ENCODE measurements around the gene DGKH. TPM values are rescaled to one million over a fixed set of nuclear protein-coding genes. Genes with fewer than 3 reads are reported as not detected.
A peak's percentile ranks its signal among the peaks of the same experiment; 100 is the strongest.

Gene DGKH
- total and polyA plus RNA-seq, 2 of the 13 experiments (the other 11 are each of a cell fraction or from before 2014, with no cell fraction given), result 0.01 to 0.13 TPM

- no peak for TF ChIP-seq ZNF646 (CRISPR knock-in tag; IDR thresholded peaks at IDR 0.05)
- no peak for TF ChIP-seq TEF (CRISPR knock-in tag; IDR thresholded peaks at IDR 0.05)
- no peak for TF ChIP-seq ZNF274 (CRISPR knock-in tag; IDR thresholded peaks at IDR 0.05)
- TF ChIP-seq PHF8 (CRISPR knock-in tag; IDR thresholded peaks at IDR 0.05), result peak; percentile 70
- no peak for TF ChIP-seq NRL (CRISPR knock-in tag; IDR thresholded peaks at IDR 0.05; ENCODE audit: borderline replicate concordance)
- TF ChIP-seq ZNF547 (CRISPR knock-in tag; IDR thresholded peaks at IDR 0.05), result no peak
- no peak for TF ChIP-seq ZNF34 (CRISPR knock-in tag; IDR thresholded peaks at IDR 0.05; ENCODE audit: borderline replicate concordance)
- TF ChIP-seq POLR2AphosphoS2 (IDR thresholded peaks at IDR 0.05; ENCODE audit: low read depth, low read length), result no peak
- no peak for TF ChIP-seq GPN1 (CRISPR knock-in tag; IDR thresholded peaks at IDR 0.05; ENCODE audit: borderline replicate concordance)
- no peak for TF ChIP-seq ZNF331 (CRISPR knock-in tag; IDR thresholded peaks at IDR 0.05)
- TF ChIP-seq GLI4 (CRISPR knock-in tag; IDR thresholded peaks at IDR 0.05; ENCODE audit: borderline replicate concordance), result 0 out of 2 replicates have a peak, but pooled peaks have one; percentile 22
- no peak for TF ChIP-seq ZNF30 (CRISPR knock-in tag; IDR thresholded peaks at IDR 0.05)
- 0 out of 2 replicates have a peak, but pooled peaks have one; percentile 42 for TF ChIP-seq TAF1 (CRISPR knock-in tag; IDR thresholded peaks at IDR 0.05)
- TF ChIP-seq CAMTA2 (CRISPR knock-in tag; IDR thresholded peaks at IDR 0.05; ENCODE audit: borderline replicate concordance), result peak; percentile 31; the same call in 1 of the 2 replicates
- TF ChIP-seq AGO2 (optimal IDR thresholded peaks at IDR 0.05; ENCODE audit: low read depth, low read length), result peak; percentile 59
- no peak for TF ChIP-seq MYNN (CRISPR knock-in tag; IDR thresholded peaks at IDR 0.05; ENCODE audit: low read depth)
- peak; percentile 68 for TF ChIP-seq ZFY (CRISPR knock-in tag; IDR thresholded peaks at IDR 0.05)
- TF ChIP-seq HNF4A (CRISPR knock-in tag; IDR thresholded peaks at IDR 0.05), result peak; percentile 50; the same call in 1 of the 2 replicates
- 0 out of 2 replicates have a peak, but pooled peaks have one; percentile 16 for TF ChIP-seq ATF7-NPFF (CRISPR knock-in tag; IDR thresholded peaks at IDR 0.05; ENCODE audit: low read depth)
- no peak for TF ChIP-seq MNT (IDR thresholded peaks at IDR 0.05)
- TF ChIP-seq RXRA (CRISPR knock-in tag; IDR thresholded peaks at IDR 0.05), result 0 out of 2 replicates have a peak, but pooled peaks have one; percentile 23
- TF ChIP-seq NFKB2 (CRISPR knock-in tag; IDR thresholded peaks at IDR 0.05; ENCODE audit: borderline replicate concordance), result no peak
- TF ChIP-seq CBFB (CRISPR knock-in tag; IDR thresholded peaks at IDR 0.05), result no peak
These were observed 223.8 kb downstream of the DGKH start, which contains the start of gene AKAP11 (continued) for GRCh38 chr13:42272115-42272803.
